HG02798 (cell line): Measurements from ENCODE around the gene DAPK2.
A peak's percentile ranks its signal among the peaks of the same experiment; 100 is the strongest.

Source experiments
- ATAC-seq: cut with Tn5 transposase; IDR thresholded peaks from one replicate; pipeline ENCODE4 v1.9.1; 2021; ENCODE audit warnings: mild to moderate bottlenecking; ENCODE audit not compliant: unreplicated experiment, poor library complexity

Gene DAPK2

GRCh38 chr15:63881431-63881830 is 164.9 kb downstream of the DAPK2 start:
- peak; percentile 35 for ATAC-seq

GRCh38 chr15:63880744-63881143 is 165.5 kb downstream of the DAPK2 start:
- no peak for ATAC-seq

GRCh38 chr15:63879995-63880394 is 166.3 kb downstream of the DAPK2 start:
- ATAC-seq = no peak

GRCh38 chr15:63879211-63879610 is 167.1 kb downstream of the DAPK2 start:
- ATAC-seq = no peak

- ATAC-seq = no peak
Observed at GRCh38 chr15:63877713-63878271, 168.5 kb downstream of the DAPK2 start.

GRCh38 chr15:63876085-63876662 is 170.1 kb downstream of the DAPK2 start:
- ATAC-seq = no peak

- no peak for ATAC-seq
Observed at GRCh38 chr15:63874616-63875015, 171.7 kb downstream of the DAPK2 start.

- ATAC-seq = no peak
Observed at GRCh38 chr15:63872759-63873510, 173.3 kb downstream of the DAPK2 start.

GRCh38 chr15:63870487-63871209 is 175.6 kb downstream of the DAPK2 start:
- no peak for ATAC-seq

- ATAC-seq = no peak
Observed at GRCh38 chr15:63870043-63870394, 176.3 kb downstream of the DAPK2 start.

GRCh38 chr15:63869371-63870042 is 176.8 kb downstream of the DAPK2 start:
- ATAC-seq = no peak

- ATAC-seq = no peak
Observed at GRCh38 chr15:63864186-63864585, 182.1 kb downstream of the DAPK2 start.

- ATAC-seq = no peak
Observed at GRCh38 chr15:63861946-63862517, 184.3 kb downstream of the DAPK2 start.

- no peak for ATAC-seq
Observed at GRCh38 chr15:63860555-63860954, 185.7 kb downstream of the DAPK2 start.

- no peak for ATAC-seq
Observed at GRCh38 chr15:63860155-63860554, 186.1 kb downstream of the DAPK2 start.

GRCh38 chr15:63858881-63859280 is 187.4 kb downstream of the DAPK2 start:
- ATAC-seq = no peak

- no peak for ATAC-seq
Observed at GRCh38 chr15:63858448-63858847, 187.8 kb downstream of the DAPK2 start.

- ATAC-seq = no peak
Observed at GRCh38 chr15:63857461-63857856, 188.8 kb downstream of the DAPK2 start.
